ENCODE results near the gene SPCS1.

DNA sequence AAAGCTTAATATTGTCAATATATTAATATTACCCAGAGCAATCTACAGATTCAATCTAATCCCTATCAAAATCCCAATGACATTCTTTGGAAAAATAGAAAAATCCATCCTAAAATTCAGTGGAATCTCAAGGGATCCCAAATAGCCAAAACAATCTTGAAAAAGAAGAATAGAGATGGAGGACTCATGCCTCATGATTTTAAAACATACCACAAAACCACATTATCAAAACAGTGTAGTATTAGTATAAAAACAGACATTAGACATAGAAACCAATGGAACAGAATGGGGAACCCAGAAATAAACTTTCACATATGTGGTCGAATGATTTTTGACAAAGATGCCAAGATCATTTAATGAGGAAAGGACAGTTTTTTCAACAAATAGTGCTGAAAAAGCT lies 50.2 kb downstream of the SPCS1 start:
- TF ChIP-seq, protein P1, sequence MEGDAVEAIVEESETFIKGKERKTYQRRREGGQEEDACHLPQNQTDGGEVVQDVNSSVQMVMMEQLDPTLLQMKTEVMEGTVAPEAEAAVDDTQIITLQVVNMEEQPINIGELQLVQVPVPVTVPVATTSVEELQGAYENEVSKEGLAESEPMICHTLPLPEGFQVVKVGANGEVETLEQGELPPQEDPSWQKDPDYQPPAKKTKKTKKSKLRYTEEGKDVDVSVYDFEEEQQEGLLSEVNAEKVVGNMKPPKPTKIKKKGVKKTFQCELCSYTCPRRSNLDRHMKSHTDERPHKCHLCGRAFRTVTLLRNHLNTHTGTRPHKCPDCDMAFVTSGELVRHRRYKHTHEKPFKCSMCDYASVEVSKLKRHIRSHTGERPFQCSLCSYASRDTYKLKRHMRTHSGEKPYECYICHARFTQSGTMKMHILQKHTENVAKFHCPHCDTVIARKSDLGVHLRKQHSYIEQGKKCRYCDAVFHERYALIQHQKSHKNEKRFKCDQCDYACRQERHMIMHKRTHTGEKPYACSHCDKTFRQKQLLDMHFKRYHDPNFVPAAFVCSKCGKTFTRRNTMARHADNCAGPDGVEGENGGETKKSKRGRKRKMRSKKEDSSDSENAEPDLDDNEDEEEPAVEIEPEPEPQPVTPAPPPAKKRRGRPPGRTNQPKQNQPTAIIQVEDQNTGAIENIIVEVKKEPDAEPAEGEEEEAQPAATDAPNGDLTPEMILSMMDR (conservative IDR thresholded peaks at IDR 0.05), result no peak
- TF ChIP-seq ZFX (IDR thresholded peaks at IDR 0.05), result no peak

Data from C4-2B (cell line).